ENCODE data around the gene CKS2. TPM values are rescaled to one million over a fixed set of nuclear protein-coding genes. Genes with fewer than 3 reads are reported as not detected.
"Not testable (repeated sequence)": the region's sequence is repeated elsewhere in the genome, so short reads cannot be mapped to it uniquely, and the experiment has no call there.

The CKS2 gene
- polyA plus RNA-seq, 1 experiment, result 128 TPM

- Histone ChIP-seq H3K36me3 (ENCODE audit: control insufficient read depth, insufficient read depth, low read length) (no peaks in the 10 kb centered on the region), H3K4me3 (ENCODE audit: low read depth, low read length) (no peak overlapping the region), H3K27me3 (ENCODE audit: control insufficient read depth, insufficient read depth, low read length) (no peaks in the 10 kb centered on the region)
- no peak for TF ChIP-seq CTCF (IDR thresholded peaks at IDR 0.05; ENCODE audit: insufficient read depth, low read depth, low read length)
- DNase-seq (ENCODE audit: low read depth), result no peak
- ChIA-PET POLR2A (no interaction called here), CTCF (interaction anchor here (0.6 to 0.7 kb wide), 3 partner anchors 1177 to 1728 kb away, joined by 3 read pairs; no protein-coding TSS in a partner anchor)
These were observed 26.9 kb upstream of the CKS2 start for GRCh38 chr9:89284076-89284475.

GRCh38 chr9:89291741-89292140 lies 19.3 kb upstream of the CKS2 start:
- TF ChIP-seq CTCF (IDR thresholded peaks at IDR 0.05; ENCODE audit: insufficient read depth, low read depth, low read length), result no peak
- H3K4me3 ChIP-seq (ENCODE audit: low read depth, low read length), result no peak overlapping the region
- H3K27me3 ChIP-seq (ENCODE audit: control insufficient read depth, insufficient read depth, low read length), result no peaks in the 10 kb centered on the region
- CTCF ChIA-PET, result interaction anchor here (1.1 to 1.7 kb wide), 2 partner anchors 13 to 34 kb away, joined by 4 read pairs; no protein-coding TSS in a partner anchor
- POLR2A ChIA-PET, result no interaction called here
- no peak for DNase-seq (ENCODE audit: low read depth)
- H3K36me3 ChIP-seq (ENCODE audit: control insufficient read depth, insufficient read depth, low read length), result no peaks in the 10 kb centered on the region

- Histone ChIP-seq H3K36me3 (ENCODE audit: control insufficient read depth, insufficient read depth, low read length) (no peaks in the 10 kb centered on the region), H3K27me3 (ENCODE audit: control insufficient read depth, insufficient read depth, low read length) (no peaks in the 10 kb centered on the region), H3K4me3 (ENCODE audit: low read depth, low read length) (no peak overlapping the region)
- ChIA-PET POLR2A (no interaction called here), CTCF (no interaction called here)
- TF ChIP-seq CTCF (IDR thresholded peaks at IDR 0.05; ENCODE audit: insufficient read depth, low read depth, low read length), result no peak
- DNase-seq (ENCODE audit: low read depth), result no peak
These were observed 18.0 kb upstream of the CKS2 start for GRCh38 chr9:89293014-89293413.

GRCh38 chr9:89295400-89295799 lies 15.6 kb upstream of the CKS2 start:
- Histone ChIP-seq H3K4me3 (ENCODE audit: low read depth, low read length) (no peak overlapping the region), H3K27me3 (ENCODE audit: control insufficient read depth, insufficient read depth, low read length) (no peaks in the 10 kb centered on the region), H3K36me3 (ENCODE audit: control insufficient read depth, insufficient read depth, low read length) (no peaks in the 10 kb centered on the region)
- no peak for TF ChIP-seq CTCF (IDR thresholded peaks at IDR 0.05; ENCODE audit: insufficient read depth, low read depth, low read length)
- no peak for DNase-seq (ENCODE audit: low read depth)
- POLR2A ChIA-PET, result no interaction called here
- CTCF ChIA-PET, result interaction anchor here (1.3 kb wide), 1 partner anchor 10 kb away, joined by 4 read pairs; no protein-coding TSS in a partner anchor

- H3K27me3 ChIP-seq (ENCODE audit: control insufficient read depth, insufficient read depth, low read length); H3K4me3 ChIP-seq (ENCODE audit: low read depth, low read length); CTCF ChIA-PET; POLR2A ChIA-PET; DNase-seq (ENCODE audit: low read depth); H3K36me3 ChIP-seq (ENCODE audit: control insufficient read depth, insufficient read depth, low read length): not testable (repeated sequence)
These were observed 9.0 kb upstream of the CKS2 start for GRCh38 chr9:89301996-89302395.
